Right lobe of liver (tissue), 4 donors: ENCODE results near the gene FMR1NB.

Source experiments
- POLR2A ChIP-seq: fragments of 450-650 bp; IDR thresholded peaks from one replicate; pipeline ENCODE4 v1.6.1; 2017; ENCODE audit warnings: antibody characterized with exemption, mild to moderate bottlenecking
- TF ChIP-seq, protein P1 (sequence below), 4 donors: fragments of 200-600 bp in 3 of 4; fragments of 450-650 bp in 1 of 4; IDR thresholded peaks; one replicate each; pipeline versions ENCODE4 v1.5.1 to v1.8.0; 2016 to 2022; ENCODE audit warnings: antibody characterized with exemption in 4 of 4, mild to moderate bottlenecking in 2 of 4
- donor health status: DM: no; HTN: no; CAD: no.
- donor health status: DM: no; HTN: no; CAD: no.
- donor health status: DM: no; HTN: yes; CAD: no.

DNA sequence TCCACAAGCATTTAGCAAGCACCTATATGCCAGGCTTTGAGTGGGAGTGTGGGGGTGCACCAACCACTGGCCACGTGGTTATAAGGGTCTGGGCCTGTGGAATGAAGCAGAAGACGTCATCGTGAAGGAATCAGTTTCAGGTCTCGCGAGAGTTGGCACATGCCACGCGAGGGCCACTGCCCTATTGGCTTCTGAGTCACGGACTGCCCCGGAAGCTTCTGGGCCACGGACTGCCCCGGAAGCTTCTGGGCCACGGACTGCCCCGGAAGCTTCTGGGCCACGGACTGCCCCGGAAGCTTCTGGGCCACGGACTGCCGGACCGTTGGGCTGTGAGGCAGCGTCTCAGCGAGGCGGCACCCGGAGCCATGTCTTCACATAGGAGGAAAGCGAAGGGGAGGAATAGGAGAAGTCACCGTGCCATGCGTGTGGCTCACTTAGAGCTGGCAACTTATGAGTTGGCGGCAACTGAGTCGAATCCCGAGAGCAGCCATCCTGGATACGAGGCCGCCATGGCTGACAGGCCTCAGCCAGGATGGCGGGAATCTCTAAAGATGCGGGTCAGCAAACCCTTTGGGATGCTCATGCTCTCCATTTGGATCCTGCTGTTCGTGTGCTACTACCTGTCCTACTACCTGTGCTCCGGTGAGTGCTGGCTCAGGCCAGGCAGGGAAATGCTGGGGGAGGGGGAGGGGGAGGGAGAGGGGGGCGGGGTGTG is at the start of gene FMR1NB:
- TF ChIP-seq, protein P1, sequence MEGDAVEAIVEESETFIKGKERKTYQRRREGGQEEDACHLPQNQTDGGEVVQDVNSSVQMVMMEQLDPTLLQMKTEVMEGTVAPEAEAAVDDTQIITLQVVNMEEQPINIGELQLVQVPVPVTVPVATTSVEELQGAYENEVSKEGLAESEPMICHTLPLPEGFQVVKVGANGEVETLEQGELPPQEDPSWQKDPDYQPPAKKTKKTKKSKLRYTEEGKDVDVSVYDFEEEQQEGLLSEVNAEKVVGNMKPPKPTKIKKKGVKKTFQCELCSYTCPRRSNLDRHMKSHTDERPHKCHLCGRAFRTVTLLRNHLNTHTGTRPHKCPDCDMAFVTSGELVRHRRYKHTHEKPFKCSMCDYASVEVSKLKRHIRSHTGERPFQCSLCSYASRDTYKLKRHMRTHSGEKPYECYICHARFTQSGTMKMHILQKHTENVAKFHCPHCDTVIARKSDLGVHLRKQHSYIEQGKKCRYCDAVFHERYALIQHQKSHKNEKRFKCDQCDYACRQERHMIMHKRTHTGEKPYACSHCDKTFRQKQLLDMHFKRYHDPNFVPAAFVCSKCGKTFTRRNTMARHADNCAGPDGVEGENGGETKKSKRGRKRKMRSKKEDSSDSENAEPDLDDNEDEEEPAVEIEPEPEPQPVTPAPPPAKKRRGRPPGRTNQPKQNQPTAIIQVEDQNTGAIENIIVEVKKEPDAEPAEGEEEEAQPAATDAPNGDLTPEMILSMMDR (IDR thresholded peaks at IDR 0.05), result no peak
- TF ChIP-seq POLR2A, result no peak
